ENCODE results near the gene SUSD3.
"Not testable (repeated sequence)": the region's sequence is repeated elsewhere in the genome, so short reads cannot be mapped to it uniquely, and the experiment has no call there.

The SUSD3 gene

DNA sequence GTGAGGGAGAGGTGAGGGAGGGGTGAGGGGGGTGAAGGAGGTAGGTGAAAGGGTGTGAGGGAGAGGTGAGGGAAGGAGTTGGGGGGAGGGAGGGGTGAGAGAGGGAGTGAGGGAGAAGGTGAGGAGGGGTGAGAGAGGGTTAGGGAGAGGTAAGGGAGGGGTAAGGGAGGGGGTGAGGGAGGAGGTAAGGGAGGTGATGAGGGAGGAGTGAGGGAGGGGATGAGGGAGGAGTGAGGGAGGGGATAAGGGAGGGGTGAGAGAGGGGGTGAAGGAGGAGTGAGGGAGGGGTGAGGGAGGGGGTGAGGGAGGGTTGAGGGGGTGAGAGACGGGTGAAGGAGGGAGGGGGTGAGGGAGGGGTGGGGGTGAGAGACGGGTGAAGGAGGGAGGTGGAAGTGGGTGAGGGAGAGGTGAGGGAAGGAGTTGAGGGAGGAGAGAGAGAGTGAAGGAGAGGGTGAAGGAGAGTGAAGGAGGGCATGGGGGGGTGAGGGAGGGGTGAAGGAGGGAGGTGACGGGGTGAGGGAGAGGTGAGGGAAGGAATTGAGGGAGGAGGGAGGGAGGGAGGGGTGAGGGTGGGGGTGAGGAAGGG, 57.1 kb downstream of the SUSD3 start:
- ChIA-PET CTCF (interaction anchor here (0.5 to 0.7 kb wide), 2 partner anchors 38 to 304 kb away, joined by 3 to 7 read pairs; no protein-coding TSS in a partner anchor), POLR2A (ENCODE audit: low non-redundant PET) (no interaction called here)
- peak overlapping the region; percentile 78 for H3K27ac ChIP-seq
- TF ChIP-seq, protein P1, sequence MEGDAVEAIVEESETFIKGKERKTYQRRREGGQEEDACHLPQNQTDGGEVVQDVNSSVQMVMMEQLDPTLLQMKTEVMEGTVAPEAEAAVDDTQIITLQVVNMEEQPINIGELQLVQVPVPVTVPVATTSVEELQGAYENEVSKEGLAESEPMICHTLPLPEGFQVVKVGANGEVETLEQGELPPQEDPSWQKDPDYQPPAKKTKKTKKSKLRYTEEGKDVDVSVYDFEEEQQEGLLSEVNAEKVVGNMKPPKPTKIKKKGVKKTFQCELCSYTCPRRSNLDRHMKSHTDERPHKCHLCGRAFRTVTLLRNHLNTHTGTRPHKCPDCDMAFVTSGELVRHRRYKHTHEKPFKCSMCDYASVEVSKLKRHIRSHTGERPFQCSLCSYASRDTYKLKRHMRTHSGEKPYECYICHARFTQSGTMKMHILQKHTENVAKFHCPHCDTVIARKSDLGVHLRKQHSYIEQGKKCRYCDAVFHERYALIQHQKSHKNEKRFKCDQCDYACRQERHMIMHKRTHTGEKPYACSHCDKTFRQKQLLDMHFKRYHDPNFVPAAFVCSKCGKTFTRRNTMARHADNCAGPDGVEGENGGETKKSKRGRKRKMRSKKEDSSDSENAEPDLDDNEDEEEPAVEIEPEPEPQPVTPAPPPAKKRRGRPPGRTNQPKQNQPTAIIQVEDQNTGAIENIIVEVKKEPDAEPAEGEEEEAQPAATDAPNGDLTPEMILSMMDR (conservative IDR thresholded peaks at IDR 0.05; ENCODE audit: low read depth): no peak
- no peak for DNase-seq (ENCODE audit: low spot score)

DNA sequence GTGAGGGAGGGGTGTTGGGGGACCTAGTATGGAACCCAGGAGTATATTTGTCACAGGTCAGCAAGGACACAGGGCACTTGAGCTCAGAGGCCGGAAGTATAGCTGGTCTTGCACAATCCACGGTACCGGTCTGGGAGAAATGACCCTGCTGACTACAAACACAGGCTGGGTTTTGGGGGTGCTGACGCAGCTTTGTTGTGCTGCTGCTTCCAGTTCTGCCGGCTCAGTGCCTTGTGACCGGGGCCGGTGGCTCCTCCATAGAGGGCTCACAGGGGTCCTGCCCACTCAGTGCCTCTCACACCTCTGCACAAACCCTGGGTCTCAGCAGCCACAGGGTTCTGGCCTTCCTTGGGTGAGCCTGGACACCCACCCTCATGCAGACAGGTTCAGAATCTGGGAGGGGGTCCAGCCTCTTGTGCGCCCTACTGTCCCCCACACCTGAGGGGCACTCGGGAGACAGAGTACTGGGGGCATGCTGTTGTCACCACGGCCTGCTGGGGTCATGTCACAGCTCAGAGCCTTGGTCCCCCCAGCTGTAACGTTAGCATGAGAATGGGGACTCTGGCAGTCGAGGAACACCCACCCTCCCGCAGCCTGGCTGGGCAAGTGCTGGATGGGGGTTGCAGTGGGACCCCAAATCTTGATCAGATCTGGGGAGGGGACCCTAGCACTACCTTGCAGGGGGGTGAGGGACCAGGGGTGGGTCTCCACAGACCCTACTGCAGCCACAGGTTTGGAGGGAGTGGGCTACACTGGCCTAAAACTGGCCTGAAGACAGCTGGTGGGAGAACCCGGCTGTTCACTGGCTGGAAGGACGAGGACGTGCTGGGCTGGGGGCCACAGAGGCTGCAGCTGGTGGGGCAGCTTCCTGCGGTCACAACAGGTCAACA, 57.8 kb downstream of the SUSD3 start:
- H3K27ac ChIP-seq: peak overlapping the region; percentile 78
- TF ChIP-seq, protein P1 (conservative IDR thresholded peaks at IDR 0.05; ENCODE audit: low read depth): no peak
- ChIA-PET POLR2A (ENCODE audit: low non-redundant PET) (no interaction called here), CTCF (interaction anchor here (0.5 to 0.7 kb wide), 3 partner anchors 38 to 303 kb away, joined by 3 to 7 read pairs (median 6); no protein-coding TSS in a partner anchor)
- peak; percentile 63 for DNase-seq (ENCODE audit: low spot score)

DNA sequence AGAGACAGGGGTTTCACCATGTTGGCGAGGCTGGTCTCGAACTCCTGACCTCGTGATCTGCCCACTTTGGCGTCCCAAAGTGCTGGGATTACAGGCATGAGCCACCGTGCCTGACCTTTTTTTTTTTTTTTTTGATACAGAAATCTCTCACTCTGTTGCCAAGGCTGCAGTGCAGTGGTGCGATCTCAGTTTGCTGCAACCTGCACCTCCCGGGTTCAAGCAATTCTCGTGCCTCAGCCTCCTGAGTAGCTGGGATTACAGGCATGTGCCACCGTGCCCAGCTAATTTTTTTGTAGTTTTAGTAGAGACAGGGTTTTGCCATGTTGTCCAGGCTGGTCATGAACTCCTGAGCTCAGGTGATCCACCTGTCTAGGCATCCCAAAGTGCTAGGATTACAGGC, 59.0 kb downstream of the SUSD3 start:
- CTCF ChIA-PET: interaction anchor here (1.0 kb wide), 1 partner anchor 9 kb away, joined by 3 read pairs; no protein-coding TSS in a partner anchor
- not testable (repeated sequence) for DNase-seq (ENCODE audit: low spot score)
- peak overlapping the region; percentile 78 for H3K27ac ChIP-seq
- POLR2A ChIA-PET (ENCODE audit: low non-redundant PET): interaction anchor here (0.7 kb wide), 1 partner anchor 103 kb away, joined by 4 read pairs; no protein-coding TSS in a partner anchor

DNA sequence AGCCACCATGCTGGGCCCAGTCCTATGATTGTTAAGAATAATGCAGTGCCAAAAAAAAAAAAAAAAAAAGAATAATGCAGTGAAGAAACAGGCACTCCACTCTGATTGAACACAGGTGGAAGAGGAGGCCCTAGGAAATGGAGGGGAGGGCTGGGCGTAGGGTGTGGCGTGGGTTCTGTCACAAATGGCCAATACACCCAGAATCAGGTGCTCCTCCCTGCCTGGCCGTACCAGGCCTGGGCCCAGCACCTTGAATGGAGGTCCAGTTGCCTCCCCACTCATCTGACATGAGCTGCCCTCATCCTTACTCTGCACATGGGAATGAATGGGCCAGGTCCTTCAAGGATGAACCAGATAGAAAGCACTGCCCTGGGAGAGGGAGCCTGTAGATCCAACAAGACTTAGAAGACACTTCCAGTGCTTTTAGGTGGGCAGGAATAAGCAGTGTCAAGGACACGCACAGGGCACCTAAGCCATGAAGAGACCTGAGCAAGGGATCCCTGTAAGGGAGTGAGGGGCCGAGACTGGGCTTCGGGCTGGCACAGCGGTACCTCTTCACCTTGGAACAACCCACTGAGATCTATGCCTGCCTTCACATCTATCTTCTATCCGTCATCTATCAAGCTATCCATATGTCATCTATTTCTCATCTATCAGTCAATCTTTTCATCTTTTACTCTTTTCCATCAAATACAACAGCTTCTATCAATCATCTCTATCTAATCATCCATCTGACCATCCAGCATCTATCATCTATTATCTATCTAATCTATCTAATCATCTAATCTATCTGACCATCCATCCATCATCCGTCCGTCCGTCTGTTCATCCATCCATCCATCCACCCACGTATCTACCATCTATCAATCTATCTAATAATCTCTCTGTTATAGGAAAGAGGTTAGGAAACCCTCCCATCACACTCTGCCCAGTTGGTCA, 59.7 kb downstream of the SUSD3 start:
- H3K27ac ChIP-seq: peak overlapping the region; percentile 87
- no peak for DNase-seq (ENCODE audit: low spot score)
- TF ChIP-seq, protein P1 (conservative IDR thresholded peaks at IDR 0.05; ENCODE audit: low read depth): no peak
- ChIA-PET CTCF (interaction anchor here (0.5 to 2.7 kb wide), 5 partner anchors 9 to 184 kb away, joined by 3 to 18 read pairs (median 3); no protein-coding TSS in a partner anchor), POLR2A (ENCODE audit: low non-redundant PET) (interaction anchor here (0.7 kb wide), 1 partner anchor 102 kb away, joined by 4 read pairs; no protein-coding TSS in a partner anchor)

DNA sequence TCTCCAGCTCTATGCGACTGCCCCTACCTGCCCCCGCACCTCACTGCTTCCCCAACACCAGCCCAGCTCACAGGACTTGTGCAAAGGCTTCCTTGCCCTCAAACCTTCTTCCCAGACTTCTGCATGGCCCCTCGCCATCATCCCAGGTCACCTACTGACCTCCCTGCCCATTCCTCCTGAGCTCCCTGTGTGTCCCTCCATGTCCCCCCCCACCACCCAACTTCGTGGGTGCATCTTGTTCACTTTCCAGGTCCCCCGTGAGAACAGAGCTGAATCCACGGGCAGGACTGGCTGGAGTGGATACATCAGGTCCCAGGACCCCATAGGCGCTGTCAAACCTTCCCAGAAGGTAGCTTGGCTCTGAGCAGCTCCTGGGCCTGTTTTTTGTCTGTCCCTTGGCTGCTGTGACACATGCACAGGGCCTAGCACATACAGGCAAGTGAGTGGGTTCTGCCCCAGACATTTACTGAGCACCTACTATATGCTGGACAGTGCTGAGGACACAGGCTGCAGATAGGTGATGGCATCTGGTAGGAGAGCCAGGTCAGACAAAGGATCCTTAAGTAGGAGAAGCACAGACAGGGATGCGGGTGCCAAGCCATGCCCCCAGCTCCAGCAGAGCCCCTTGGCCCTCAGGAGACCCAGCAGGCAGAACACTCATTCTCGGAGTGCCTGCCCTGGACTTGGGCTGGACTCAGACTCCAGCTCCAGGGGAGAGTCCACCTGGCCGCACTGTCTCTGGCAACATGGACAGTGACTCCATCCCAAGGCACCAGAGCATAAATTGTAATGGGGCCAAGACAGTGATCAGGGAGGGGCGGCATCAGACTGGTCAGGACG, 60.6 kb downstream of the SUSD3 start:
- TF ChIP-seq, protein P1 (conservative IDR thresholded peaks at IDR 0.05; ENCODE audit: low read depth): no peak
- H3K27ac ChIP-seq: peak overlapping the region; percentile 87
- POLR2A ChIA-PET (ENCODE audit: low non-redundant PET): interaction anchor here (1.2 to 1.5 kb wide), 2 partner anchors 15 to 21 kb away, joined by 3 to 4 read pairs; partner anchors contain the start of gene NINJ1
- CTCF ChIA-PET: interaction anchor here (0.5 to 2.7 kb wide), 14 partner anchors 8 to 576 kb away, joined by 3 to 18 read pairs (median 3); partner anchors contain the start of gene NINJ1
- no peak for DNase-seq (ENCODE audit: low spot score)

DNA sequence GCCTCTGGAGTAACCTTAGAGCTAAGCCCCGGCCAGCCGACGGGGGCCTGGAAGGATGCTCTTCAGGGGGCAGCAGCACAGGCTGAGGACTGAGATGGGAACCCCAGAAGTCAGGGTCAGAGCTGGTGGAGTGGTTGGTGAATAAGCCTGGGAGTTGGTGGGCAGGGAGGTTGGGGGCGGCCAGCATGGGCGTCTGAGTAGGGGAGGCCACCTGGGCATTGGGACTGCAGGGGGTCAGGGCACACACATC, 61.1 kb downstream of the SUSD3 start:
- CTCF ChIA-PET: interaction anchor here (0.6 to 2.7 kb wide), 12 partner anchors 9 to 577 kb away, joined by 3 to 18 read pairs (median 4); partner anchors contain the start of gene NINJ1
- TF ChIP-seq, protein P1 (conservative IDR thresholded peaks at IDR 0.05; ENCODE audit: low read depth): no peak
- peak overlapping the region; percentile 87 for H3K27ac ChIP-seq
- POLR2A ChIA-PET (ENCODE audit: low non-redundant PET): interaction anchor here (0.6 to 1.5 kb wide), 3 partner anchors 13 to 21 kb away, joined by 3 to 4 read pairs (median 3); partner anchors contain the start of gene NINJ1
- no peak for DNase-seq (ENCODE audit: low spot score)
